ENCODE measurements around the gene UBE2I. TPM values are rescaled to one million over a fixed set of nuclear protein-coding genes. Genes with fewer than 3 reads are reported as not detected.

UBE2I gene
- total RNA-seq, 1 donor from 2014 or later = 47.4 TPM

GRCh38 chr16:1357906-1358566, 48.6 kb downstream of the UBE2I start:
- no peak for DNase-seq (ENCODE audit: low spot score)

GRCh38 chr16:1361685-1362360, 52.4 kb downstream of the UBE2I start:
- DNase-seq (ENCODE audit: low spot score) = no peak

GRCh38 chr16:1362807-1363206, 53.4 kb downstream of the UBE2I start:
- DNase-seq (ENCODE audit: low spot score) = no peak

GRCh38 chr16:1363501-1364041, 54.1 kb downstream of the UBE2I start:
- no peak for DNase-seq (ENCODE audit: low spot score)

GRCh38 chr16:1364510-1364909, 55.1 kb downstream of the UBE2I start:
- DNase-seq (ENCODE audit: low spot score) = no peak

- DNase-seq (ENCODE audit: low spot score) = no peak
Measured at GRCh38 chr16:1366060-1366711, 56.8 kb downstream of the UBE2I start.

- no peak for DNase-seq (ENCODE audit: low spot score)
Measured at GRCh38 chr16:1366712-1367299, 57.4 kb downstream of the UBE2I start.

- DNase-seq (ENCODE audit: low spot score) = no peak
Measured at GRCh38 chr16:1367486-1368174, 58.2 kb downstream of the UBE2I start.

GRCh38 chr16:1371054-1371978, 61.9 kb downstream of the UBE2I start:
- DNase-seq (ENCODE audit: low spot score) = no peak

- DNase-seq (ENCODE audit: low spot score) = no peak
Measured at GRCh38 chr16:1372292-1372950, 63.0 kb downstream of the UBE2I start.

- no peak for DNase-seq (ENCODE audit: low spot score)
Measured at GRCh38 chr16:1374418-1375297, 65.2 kb downstream of the UBE2I start.

GRCh38 chr16:1375298-1375640, 65.8 kb downstream of the UBE2I start:
- DNase-seq (ENCODE audit: low spot score) = no peak

GRCh38 chr16:1375741-1376410, 66.4 kb downstream of the UBE2I start:
- DNase-seq (ENCODE audit: low spot score) = no peak

Other genes with a start within 250 kb of the UBE2I start
- gene SSTR5, start 236.9 kb upstream of the UBE2I start, total RNA-seq (ENCODE audit: insufficient read depth, low replicate concordance) = not detected
- gene C1QTNF8, start 213.4 kb upstream of the UBE2I start, total RNA-seq (ENCODE audit: insufficient read depth, low replicate concordance) = not detected
- 8.7 TPM for gene CACNA1H, start 156.5 kb upstream of the UBE2I start, total RNA-seq (ENCODE audit: insufficient read depth, low replicate concordance)
- not detected for gene TPSG1, start 84.4 kb upstream of the UBE2I start, total RNA-seq (ENCODE audit: insufficient read depth, low replicate concordance)
- 1.9 TPM for gene TPSB2, start 79.5 kb upstream of the UBE2I start, total RNA-seq (ENCODE audit: insufficient read depth, low replicate concordance)
- gene TPSAB1, start 68.9 kb upstream of the UBE2I start, total RNA-seq (ENCODE audit: insufficient read depth, low replicate concordance) = 8.9 TPM
- not detected for gene TPSD1, start 53.6 kb upstream of the UBE2I start, total RNA-seq (ENCODE audit: insufficient read depth, low replicate concordance)
- gene BAIAP3, start 24.0 kb downstream of the UBE2I start, total RNA-seq (ENCODE audit: insufficient read depth, low replicate concordance) = 0.24 TPM
- gene TSR3, start 42.2 kb downstream of the UBE2I start, total RNA-seq (ENCODE audit: insufficient read depth, low replicate concordance) = 55.6 TPM
- gene GNPTG, start 42.3 kb downstream of the UBE2I start, total RNA-seq (ENCODE audit: insufficient read depth, low replicate concordance) = 59.9 TPM
- gene UNKL, start 105.1 kb downstream of the UBE2I start, total RNA-seq (ENCODE audit: insufficient read depth, low replicate concordance) = 3.4 TPM
- gene UQCC4, start 111.1 kb downstream of the UBE2I start, total RNA-seq (ENCODE audit: insufficient read depth, low replicate concordance) = 20.7 TPM
- 3.1 TPM for gene PERCC1, start 121.4 kb downstream of the UBE2I start, total RNA-seq (ENCODE audit: insufficient read depth, low replicate concordance)
- 0.48 TPM for gene CCDC154, start 134.9 kb downstream of the UBE2I start, total RNA-seq (ENCODE audit: insufficient read depth, low replicate concordance)
- 35.2 TPM for gene CLCN7, start 165.4 kb downstream of the UBE2I start, total RNA-seq (ENCODE audit: insufficient read depth, low replicate concordance)
- gene PTX4, start 179.3 kb downstream of the UBE2I start, total RNA-seq (ENCODE audit: insufficient read depth, low replicate concordance) = not detected
- gene TELO2, start 183.7 kb downstream of the UBE2I start, total RNA-seq (ENCODE audit: insufficient read depth, low replicate concordance) = 7.9 TPM
- 6.7 TPM for gene TMEM204, start 224.0 kb downstream of the UBE2I start, total RNA-seq (ENCODE audit: insufficient read depth, low replicate concordance)

Data from umbilical cord (tissue), 2 donors.